GM21515 (cell line): Measurements from ENCODE around the gene LYSET.
"Not testable (repeated sequence)": the region's sequence is repeated elsewhere in the genome, so short reads cannot be mapped to it uniquely, and the experiment has no call there.

Experiments
- ATAC-seq: cut with Tn5 transposase; IDR thresholded peaks from one replicate; pipeline ENCODE4 v1.9.1; 2021; ENCODE audit not compliant: unreplicated experiment

The LYSET gene

DNA sequence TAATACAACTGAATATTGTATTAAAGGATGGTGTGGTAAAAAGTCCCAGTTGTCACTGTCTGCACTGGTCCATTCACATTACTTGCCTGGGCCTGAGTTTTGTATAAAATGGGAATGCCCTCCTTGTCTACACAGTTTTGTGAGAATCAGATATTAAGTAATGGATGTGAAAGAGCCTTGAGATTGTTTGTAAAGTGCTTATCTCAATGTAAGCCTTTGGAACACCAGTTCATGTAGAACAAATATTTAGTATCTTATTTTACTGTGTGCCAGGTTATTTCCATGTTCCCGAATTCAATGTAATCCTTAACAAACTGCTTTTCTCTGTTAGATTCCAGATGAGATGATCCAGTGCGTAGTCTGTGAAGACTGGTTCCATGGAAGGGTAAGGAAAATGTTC, 29.5 kb downstream of the LYSET start:
- no peak for ATAC-seq

DNA sequence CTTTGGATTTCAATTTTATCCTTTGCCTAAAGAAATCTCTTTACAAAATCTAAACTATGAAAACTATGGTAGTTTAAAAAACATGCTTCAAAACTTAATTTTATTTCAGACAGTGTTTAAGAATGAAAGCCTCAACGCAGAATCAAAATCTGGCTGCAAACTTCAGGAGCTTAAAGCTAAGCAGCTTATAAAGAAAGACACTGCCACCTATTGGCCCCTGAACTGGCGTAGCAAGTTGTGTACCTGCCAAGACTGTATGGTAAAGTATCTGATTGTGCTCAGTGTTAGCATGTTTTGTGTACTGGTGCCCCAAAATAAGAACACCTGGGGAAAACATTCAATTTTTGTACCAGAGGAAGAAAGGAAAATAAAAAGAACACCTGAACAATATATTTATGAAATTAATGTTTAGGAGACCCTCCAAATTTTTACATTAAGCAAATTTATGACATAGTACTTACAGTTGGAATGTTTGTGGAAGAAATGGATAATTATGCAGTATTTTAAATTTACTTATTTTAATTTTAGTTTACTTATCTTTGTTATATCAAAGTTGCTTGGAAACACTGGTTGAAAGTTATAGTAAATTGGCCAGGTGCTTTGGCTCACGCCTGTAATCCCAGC, 34.1 kb downstream of the LYSET start:
- ATAC-seq, result peak; percentile 72

DNA sequence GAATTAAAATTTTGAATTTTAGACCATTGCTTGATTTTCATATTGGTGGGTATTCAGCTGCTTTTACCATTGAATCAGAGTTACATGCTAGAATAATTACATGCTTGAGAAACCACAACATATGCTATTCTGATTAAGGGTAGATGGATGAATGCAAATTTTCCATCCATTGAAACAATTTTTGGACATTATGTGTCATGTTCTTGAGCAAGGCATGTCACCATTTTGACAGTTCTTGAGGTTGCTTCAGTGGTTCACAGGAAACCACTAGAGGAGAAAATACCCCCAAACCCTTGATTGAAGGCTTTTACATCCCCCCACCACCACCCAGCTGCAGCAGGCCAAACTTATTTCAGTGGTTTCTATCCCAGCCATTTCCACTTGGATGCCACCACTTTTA, 35.4 kb downstream of the LYSET start:
- ATAC-seq, result no peak

DNA sequence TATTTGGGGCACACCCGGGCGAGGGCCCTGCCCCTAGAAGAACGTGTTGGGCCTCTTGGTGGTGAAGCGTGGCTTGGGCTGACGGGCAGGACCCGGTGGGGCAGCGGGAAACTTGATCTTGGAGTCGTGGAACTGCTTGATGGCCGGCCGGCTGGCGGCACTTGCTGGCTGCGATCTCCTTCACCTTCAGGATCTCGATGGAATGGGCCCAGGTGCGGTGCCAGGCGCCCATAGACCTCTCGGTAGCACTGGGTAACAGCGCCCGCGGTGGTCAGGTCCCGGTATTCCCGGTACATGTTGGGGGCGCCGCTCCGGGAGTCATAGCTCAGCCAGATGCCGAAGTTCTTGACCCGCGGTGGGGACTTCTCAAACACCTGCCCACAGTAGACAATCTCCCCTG, 38.4 kb downstream of the LYSET start:
- ATAC-seq, result no peak

DNA sequence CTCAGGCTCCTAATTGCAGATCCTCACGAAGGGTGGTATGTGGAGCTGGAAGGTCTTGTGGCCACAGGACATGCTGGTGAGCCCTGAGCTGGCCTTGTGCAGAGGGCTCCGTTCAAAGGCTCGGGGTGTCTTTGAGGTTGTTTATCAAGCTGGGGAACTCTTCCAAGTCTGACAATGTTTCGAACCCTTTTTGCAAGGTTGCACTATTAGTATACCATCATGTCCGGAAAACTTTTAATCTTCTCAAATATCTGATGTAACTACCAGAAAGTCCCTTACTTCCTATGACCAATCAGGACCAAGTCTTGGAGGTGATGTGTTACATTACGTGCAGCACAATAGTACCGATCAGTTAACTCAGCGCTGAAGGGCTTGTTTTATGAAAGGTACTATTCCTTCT, 43.4 kb downstream of the LYSET start:
- ATAC-seq, result no peak

DNA sequence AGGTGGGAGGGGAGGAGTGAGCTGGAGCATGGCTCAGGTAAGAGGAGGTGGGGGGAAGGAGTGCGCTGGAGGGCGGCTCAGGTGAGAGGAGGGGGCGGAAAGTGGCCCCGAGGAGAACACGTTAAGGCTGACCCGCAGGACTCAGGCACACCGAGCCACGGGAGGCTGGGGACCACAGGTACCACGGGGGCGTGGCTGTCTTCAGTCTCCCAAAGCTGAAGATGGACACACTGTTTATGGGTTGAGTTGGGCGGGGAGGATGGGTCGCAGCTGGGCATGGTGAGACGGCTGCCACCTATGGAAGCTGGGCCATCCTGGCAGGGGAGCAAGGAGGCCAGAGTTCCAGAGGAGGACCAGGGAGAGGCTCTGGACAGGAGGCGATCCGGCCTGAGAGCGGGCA, 45.4 kb downstream of the LYSET start:
- ATAC-seq, result no peak

DNA sequence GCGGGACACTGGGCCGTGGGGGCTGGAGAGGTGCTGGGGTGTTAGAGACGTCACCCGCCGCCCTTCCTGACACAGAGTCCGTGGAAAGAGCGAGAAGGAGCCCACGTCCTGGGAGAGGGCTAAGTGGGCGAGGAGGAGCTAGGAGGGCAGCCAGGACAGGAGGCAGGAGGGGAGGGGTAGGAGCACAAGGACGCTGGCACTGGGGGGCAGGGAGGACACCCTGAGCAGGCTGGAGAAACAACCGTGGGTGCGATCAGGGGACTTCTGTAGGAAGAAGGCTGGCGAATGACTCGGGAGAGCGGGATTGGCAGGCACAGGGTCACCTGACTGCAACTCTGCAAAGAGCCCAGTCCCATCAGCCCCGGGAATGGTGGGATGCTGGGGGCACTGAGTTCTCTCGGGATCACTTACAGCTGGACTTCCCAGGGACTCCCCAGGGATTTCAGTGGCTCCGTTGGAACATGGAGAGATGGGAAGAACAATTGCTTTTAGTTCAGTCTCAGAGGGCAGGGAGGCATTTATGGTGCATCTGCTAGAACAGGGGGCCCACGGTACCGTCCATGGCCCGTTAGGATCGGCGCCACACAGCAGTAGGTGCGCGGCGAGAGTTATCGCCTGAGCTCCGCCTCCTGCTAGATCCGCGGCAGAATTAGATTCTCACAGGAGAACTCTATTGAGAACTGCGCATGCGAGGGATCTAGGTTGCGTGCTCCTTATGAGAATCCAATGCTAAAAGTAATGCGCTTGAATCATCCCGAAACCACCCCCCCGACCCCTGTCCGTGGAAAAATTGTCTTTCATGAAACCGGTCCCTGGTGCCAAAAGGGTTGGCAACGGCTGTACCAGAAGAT, 46.2 kb downstream of the LYSET start:
- ATAC-seq, result no peak

DNA sequence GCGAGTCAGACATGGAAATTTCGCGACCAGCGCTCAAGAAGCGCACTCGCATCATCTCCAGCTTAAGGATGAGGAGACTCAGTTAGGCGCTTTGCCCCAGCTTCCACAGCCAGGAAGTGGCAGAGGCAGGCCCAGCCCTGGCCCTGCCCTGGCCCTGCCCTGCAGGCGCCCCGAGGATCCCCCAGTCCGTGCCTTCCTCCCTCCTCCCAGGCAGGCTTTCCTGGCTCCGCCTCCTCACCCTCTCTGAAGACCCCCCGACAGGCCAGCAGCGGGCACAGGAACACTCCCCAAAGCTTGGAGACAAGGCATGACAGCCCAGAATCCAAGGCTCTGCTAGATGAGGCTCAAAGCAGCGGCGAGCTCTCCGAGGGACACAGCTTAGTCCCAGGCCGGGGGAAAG, 47.0 kb downstream of the LYSET start:
- ATAC-seq, result no peak

DNA sequence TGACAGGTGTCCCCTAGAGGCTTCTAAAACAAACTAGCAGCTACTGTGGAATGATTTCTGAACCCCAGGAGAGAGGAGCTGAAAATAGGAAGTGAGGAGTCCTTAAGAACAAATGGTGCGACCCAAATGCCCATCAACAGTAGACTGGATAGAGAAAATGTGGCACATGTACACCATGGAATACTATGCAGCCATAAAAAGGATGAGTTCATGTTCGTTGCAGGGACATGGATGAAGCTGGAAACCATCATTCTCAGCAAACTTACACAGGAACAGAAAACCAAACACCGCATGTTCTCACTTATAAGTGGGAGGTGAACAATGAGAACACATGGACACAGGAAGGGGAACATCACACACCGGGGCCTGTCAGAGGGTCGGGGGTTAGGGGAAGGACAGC, 48.0 kb downstream of the LYSET start:
- ATAC-seq, result not testable (repeated sequence)

DNA sequence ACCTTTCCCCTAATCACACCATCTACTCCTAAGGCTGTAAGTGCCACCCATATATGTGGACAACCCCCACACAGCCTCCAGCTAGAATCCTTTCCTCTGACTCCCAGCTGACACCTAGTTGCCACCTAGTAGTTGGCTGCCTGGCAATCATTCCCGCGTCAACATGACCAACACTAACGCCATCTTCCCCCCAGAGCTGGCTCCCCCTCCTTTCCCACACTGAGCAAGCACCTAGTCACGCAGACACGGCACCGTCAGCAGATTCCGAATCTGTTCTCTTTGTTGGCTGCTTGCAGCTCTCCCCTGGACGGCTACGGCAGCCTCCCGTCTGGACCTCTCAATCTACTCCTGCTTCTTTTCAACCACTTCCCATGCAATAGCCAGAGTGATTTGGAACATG, 49.7 kb downstream of the LYSET start:
- ATAC-seq, result no peak
